Activated T-cell treated with anti-CD3 and anti-CD28 coated beads for 24 hours (primary cell): ENCODE results near the gene TSPO.

ENCODE experiments used
- DNase-seq: peaks from one replicate; pipeline ENCODE4 v3.0.0-alpha.2; 2020; ENCODE audit warnings: low read depth

TSPO gene

GRCh38 chr22:43159484-43160178 lies 8.3 kb downstream of the TSPO start:
- no peak for DNase-seq

- no peak for DNase-seq
Measured at GRCh38 chr22:43160497-43161126, 9.3 kb downstream of the TSPO start.

GRCh38 chr22:43162412-43163150 lies 11.2 kb downstream of the TSPO start:
- DNase-seq = no peak

- no peak for DNase-seq
Measured at GRCh38 chr22:43163241-43163795, 12.0 kb downstream of the TSPO start.

GRCh38 chr22:43164636-43165035 lies 13.3 kb downstream of the TSPO start:
- DNase-seq = no peak

- no peak for DNase-seq
Measured at GRCh38 chr22:43166132-43166930, 15.0 kb downstream of the TSPO start.

GRCh38 chr22:43167001-43167589 lies 15.7 kb downstream of the TSPO start:
- DNase-seq = no peak

- no peak for DNase-seq
Measured at GRCh38 chr22:43168471-43169309, 17.3 kb downstream of the TSPO start.

- DNase-seq = no peak
Measured at GRCh38 chr22:43169310-43170130, 18.2 kb downstream of the TSPO start.

GRCh38 chr22:43170131-43170480 lies 18.7 kb downstream of the TSPO start:
- DNase-seq = no peak

GRCh38 chr22:43171019-43171491 lies 19.7 kb downstream of the TSPO start:
- no peak for DNase-seq

GRCh38 chr22:43171607-43172006 lies 20.2 kb downstream of the TSPO start:
- no peak for DNase-seq

- no peak for DNase-seq
Measured at GRCh38 chr22:43172191-43172590, 20.8 kb downstream of the TSPO start.

GRCh38 chr22:43173566-43173965 lies 22.2 kb downstream of the TSPO start:
- no peak for DNase-seq

- DNase-seq = no peak
Measured at GRCh38 chr22:43173976-43174720, 22.8 kb downstream of the TSPO start.

GRCh38 chr22:43174941-43175531 lies 23.7 kb downstream of the TSPO start:
- no peak for DNase-seq

GRCh38 chr22:43176090-43176489 lies 24.7 kb downstream of the TSPO start:
- DNase-seq = no peak

- DNase-seq = no peak
Measured at GRCh38 chr22:43177479-43177878, 26.1 kb downstream of the TSPO start.
